Stimulated activated CD4-positive, alpha-beta T cell treated with anti-CD3 and anti-CD28 coated beads, Interleukin-2, amount 100 ng/mL, for 48 hours (primary cell): ENCODE results near the gene APC2.

Experiments
- DNase-seq, 2 donors: peaks; one replicate each; pipeline ENCODE4 v3.0.0-alpha.2; 2020

APC2 gene

GRCh38 chr19:1447504-1447903 lies 2.4 kb upstream of the APC2 start:
- no peak for DNase-seq

- no peak for DNase-seq
These were observed 2.0 kb upstream of the APC2 start for GRCh38 chr19:1447944-1448343.

GRCh38 chr19:1450735-1451731 lies 1.1 kb downstream of the APC2 start:
- DNase-seq: no peak

DNA sequence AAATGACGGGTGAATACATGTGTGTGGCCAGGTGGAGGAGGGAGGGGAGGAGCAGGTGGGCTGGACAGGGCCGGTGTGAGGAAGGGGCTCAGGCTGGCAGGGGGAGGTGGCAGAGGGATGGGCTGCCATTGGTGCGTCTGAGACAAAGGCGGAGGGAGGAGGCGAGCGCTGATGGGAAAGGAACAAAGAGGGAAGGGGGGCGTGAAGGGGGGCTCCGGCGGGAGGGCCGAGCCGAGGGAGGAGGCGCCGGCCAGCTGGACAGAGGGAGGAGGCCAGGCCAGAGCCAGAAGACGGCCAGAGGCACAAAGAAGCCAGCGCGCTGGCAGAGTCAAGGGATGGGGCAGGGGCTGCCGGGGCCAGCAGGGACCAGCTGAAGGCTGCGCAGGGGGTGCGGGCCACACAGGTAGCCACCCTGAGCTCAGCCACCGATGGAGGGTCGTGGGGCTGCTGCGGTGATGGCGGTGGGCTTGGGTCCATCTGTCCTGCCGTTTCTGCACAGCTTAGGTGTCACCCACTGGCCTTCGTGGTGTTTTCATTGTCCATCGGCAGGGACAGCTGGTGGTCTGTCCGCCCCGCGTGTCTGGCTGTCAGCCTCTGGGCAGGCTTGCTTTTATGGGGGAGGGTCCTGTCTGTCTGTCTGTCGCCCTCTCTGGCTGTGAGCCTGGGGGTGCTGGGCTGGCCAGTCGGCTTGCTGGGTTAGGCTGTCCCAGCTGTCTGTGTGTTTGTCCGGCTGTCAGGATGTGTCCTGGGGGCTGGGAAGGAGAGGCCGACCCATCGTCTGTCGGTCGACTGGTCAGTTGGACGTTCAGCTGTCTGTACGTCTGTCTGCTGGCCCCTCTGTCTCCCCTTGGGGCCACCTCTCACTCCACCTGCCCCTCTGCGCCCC lies 2.2 kb downstream of the APC2 start:
- no peak for DNase-seq

GRCh38 chr19:1452802-1453524 lies 3.0 kb downstream of the APC2 start:
- no peak for DNase-seq

GRCh38 chr19:1453525-1454364 lies 3.8 kb downstream of the APC2 start:
- DNase-seq: no peak

DNA sequence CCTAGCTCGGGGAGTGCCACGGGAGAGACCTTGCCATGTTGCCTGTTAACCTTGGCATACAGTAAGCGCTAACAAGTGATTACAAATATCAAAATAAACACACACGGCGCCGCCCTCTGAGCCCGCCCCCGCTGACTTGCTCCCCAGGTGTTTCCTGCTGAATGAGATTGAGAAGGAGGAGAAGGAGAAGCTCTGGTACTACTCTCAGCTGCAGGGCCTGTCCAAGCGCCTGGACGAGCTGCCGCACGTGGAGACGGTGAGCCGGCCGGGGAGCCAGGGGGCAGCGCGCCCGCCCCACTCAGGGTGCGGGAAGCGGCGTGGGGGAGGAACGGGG lies 5.0 kb downstream of the APC2 start:
- no peak for DNase-seq

- DNase-seq: peak; percentile 51 to 59
These were observed 5.6 kb downstream of the APC2 start for GRCh38 chr19:1455336-1456120.

- DNase-seq: no peak
These were observed 6.4 kb downstream of the APC2 start for GRCh38 chr19:1456121-1456900.

- no peak for DNase-seq
These were observed 7.3 kb downstream of the APC2 start for GRCh38 chr19:1457031-1457739.

- no peak for DNase-seq
These were observed 8.0 kb downstream of the APC2 start for GRCh38 chr19:1457892-1458291.

DNA sequence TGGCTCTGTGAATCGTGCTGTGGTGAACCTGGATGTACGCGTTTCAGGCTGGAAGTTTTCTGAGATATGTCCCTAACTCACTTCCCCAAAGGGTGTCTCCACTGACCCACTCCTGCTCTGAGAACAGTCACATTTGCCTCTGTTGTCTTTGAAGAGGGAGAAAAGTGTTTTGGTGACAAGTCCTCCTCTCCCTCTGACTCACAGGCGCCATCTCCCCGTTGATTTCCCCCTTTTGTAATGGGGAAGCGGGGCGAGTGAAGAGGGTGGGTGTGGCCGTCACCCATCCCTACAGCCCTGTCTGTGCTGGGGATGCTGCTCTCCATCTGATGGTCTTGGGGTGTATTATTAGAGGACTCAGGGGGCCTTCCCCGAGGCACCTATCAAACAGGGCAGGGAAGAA lies 9.6 kb downstream of the APC2 start:
- no peak for DNase-seq

- no peak for DNase-seq
These were observed 10.4 kb downstream of the APC2 start for GRCh38 chr19:1460033-1460995.

- DNase-seq: no peak
These were observed 11.9 kb downstream of the APC2 start for GRCh38 chr19:1461862-1462261.

DNA sequence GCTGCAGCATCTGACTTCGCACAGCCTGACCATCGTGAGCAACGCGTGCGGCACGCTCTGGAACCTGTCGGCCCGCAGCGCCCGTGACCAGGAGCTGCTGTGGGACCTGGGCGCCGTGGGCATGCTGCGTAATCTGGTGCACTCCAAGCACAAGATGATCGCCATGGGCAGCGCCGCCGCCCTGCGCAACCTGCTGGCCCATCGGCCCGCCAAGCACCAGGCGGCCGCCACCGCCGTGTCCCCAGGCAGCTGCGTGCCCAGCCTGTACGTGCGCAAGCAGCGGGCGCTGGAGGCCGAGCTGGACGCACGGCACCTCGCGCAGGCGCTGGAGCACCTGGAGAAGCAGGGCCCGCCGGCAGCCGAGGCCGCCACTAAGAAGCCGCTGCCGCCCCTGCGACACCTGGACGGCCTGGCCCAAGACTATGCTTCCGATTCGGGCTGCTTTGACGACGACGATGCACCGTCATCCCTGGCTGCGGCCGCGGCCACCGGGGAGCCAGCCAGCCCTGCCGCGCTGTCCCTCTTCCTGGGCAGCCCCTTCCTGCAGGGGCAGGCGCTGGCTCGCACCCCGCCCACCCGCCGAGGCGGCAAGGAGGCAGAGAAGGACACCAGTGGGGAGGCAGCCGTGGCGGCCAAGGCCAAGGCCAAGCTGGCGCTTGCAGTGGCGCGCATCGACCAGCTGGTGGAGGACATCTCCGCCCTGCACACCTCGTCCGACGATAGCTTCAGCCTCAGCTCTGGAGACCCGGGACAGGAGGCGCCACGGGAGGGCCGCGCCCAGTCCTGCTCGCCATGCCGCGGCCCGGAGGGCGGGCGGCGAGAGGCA lies 15.5 kb downstream of the APC2 start:
- DNase-seq: no peak

- no peak for DNase-seq
These were observed 16.1 kb downstream of the APC2 start for GRCh38 chr19:1466018-1466460.

- no peak for DNase-seq
These were observed 16.7 kb downstream of the APC2 start for GRCh38 chr19:1466461-1467214.
